GM12878 (cell line): ENCODE data around the gene VASH2. TPM values are rescaled to one million over a fixed set of nuclear protein-coding genes. Genes with fewer than 3 reads are reported as not detected.

ENCODE experiments used
- ATAC-seq: fragments of 200-7000 bp; cut with Tn5 transposase; 3 replicates; pipeline ENCODE4 v1.9.1; 2020; ENCODE audit warnings: mild to moderate bottlenecking, moderate library complexity
- BruUV-seq: library from RNA; stranded (reverse); fragments of 400-500 nt; replicated peaks from 2 replicates; lab custom pipeline; 2021; lab: Mats Ljungman, UMichigan
- CTCF ChIA-PET: fragments of 300-600 bp; sonication (Branson Sonifier 250); formaldehyde crosslinking; extraction: SDS; loops from one replicate; lab custom pipeline; 2021; ENCODE audit warnings: inconsistent platforms; lab: Yijun Ruan, JAX
- POLR2A ChIA-PET: fragments of 350-600 bp; formaldehyde crosslinking; extraction: SDS; loops from one replicate; lab custom pipeline; 2021; ENCODE audit warnings: inconsistent platforms; lab: Charles Lee
- RAD21 ChIA-PET: fragments of 300-600 bp; sonication (Branson Sonifier 250); formaldehyde crosslinking; loops from one replicate; lab custom pipeline; 2023; ENCODE audit warnings: antibody characterized with exemption; ENCODE audit not compliant: unreplicated experiment; lab: Charles Lee
- SMC1A ChIA-PET: fragments of 300-600 bp; sonication (Branson Sonifier 250); formaldehyde crosslinking; loops from one replicate; lab custom pipeline; 2023; ENCODE audit not compliant: unreplicated experiment, uncharacterized antibody; lab: Charles Lee
- DNase-seq: peaks from one replicate; pipeline ENCODE4 v3.0.0-alpha.2; 2011; ENCODE audit warnings: low read depth, low spot score
- FAIRE-seq: peaks from 3 replicates; lab custom pipeline; 2011; peaks lifted over from hg19 to GRCh38; lab: Jason Lieb, UNC
- H2AFZ ChIP-seq: 2 replicates; pipeline ENCODE4 v1.6.0; 2011; ENCODE audit warnings: low read depth, low read length, control low read depth; ENCODE audit not compliant: control insufficient read depth
- H3K27ac ChIP-seq: 2 replicates; pipeline ENCODE4 v1.5.1; 2011; ENCODE audit warnings: control low read depth; ENCODE audit not compliant: control insufficient read depth, insufficient read depth
- H3K27me3 ChIP-seq, 2 experiments: replicated peaks in 1 of 2; 2 replicates each; pipeline versions ENCODE4 v1.6.0 to v1.6.1; 2011; ENCODE audit warnings: low read length in 1 of 2; ENCODE audit not compliant: control insufficient read depth in 2 of 2, insufficient read depth in 2 of 2
- H3K36me3 ChIP-seq, 2 experiments: 2 replicates each; pipeline ENCODE4 v1.5.1; 2011; ENCODE audit warnings: low read length in 1 of 2; ENCODE audit not compliant: control insufficient read depth in 2 of 2, insufficient read depth in 2 of 2
- H3K4me1 ChIP-seq: 2 replicates; pipeline ENCODE4 v1.6.1; 2011; ENCODE audit warnings: mild to moderate bottlenecking, low read length, moderate library complexity, mixed read lengths; ENCODE audit not compliant: control insufficient read depth, insufficient read depth
- H3K4me2 ChIP-seq: 2 replicates; pipeline ENCODE4 v1.6.0; 2011; ENCODE audit warnings: control low read depth; ENCODE audit not compliant: control insufficient read depth, insufficient read depth
- H3K4me3 ChIP-seq: fragments of 200-600 bp; sonication (generic); 2 replicates; pipeline ENCODE4 v1.5.1; 2016
- H3K79me2 ChIP-seq: 2 replicates; pipeline ENCODE4 v1.6.0; 2011; ENCODE audit warnings: low read length; ENCODE audit not compliant: control insufficient read depth, insufficient read depth
- H3K9ac ChIP-seq: 2 replicates; pipeline ENCODE4 v1.8.0; 2011; ENCODE audit warnings: low read length, control low read depth, mixed read lengths; ENCODE audit not compliant: control insufficient read depth, insufficient read depth
- H3K9me3 ChIP-seq: replicated peaks from 3 replicates; pipeline ENCODE4 v1.5.1; 2011; ENCODE audit warnings: mild to moderate bottlenecking, low read length; ENCODE audit not compliant: control insufficient read depth, insufficient read depth
- H4K20me1 ChIP-seq: 2 replicates; pipeline ENCODE4 v1.6.0; 2011; ENCODE audit not compliant: control insufficient read depth, insufficient read depth
- BHLHE40 ChIP-seq, 2 experiments: fragments of 450-650 bp in 1 of 2; IDR thresholded peaks; 2 replicates each; pipeline ENCODE4 v1.6.1; 2011 to 2017; ENCODE audit warnings: low read depth in 2 of 2, borderline replicate concordance in 1 of 2, improper control_type of control experiment in 1 of 2, low read length in 1 of 2, mild to moderate bottlenecking in 1 of 2
- FOS ChIP-seq: IDR thresholded peaks from 3 replicates; pipeline ENCODE4 v1.6.1; 2011; ENCODE audit warnings: borderline replicate concordance; ENCODE audit not compliant: insufficient read length; ENCODE audit errors: extremely low read depth
- GATAD2B ChIP-seq: fragments of 450-650 bp; conservative IDR thresholded peaks from 2 replicates; pipeline ENCODE4 v1.6.1; 2017; ENCODE audit warnings: low read depth, mild to moderate bottlenecking, moderate library complexity
- JUNB ChIP-seq: IDR thresholded peaks from 2 replicates; pipeline ENCODE4 v1.6.1; 2016; ENCODE audit warnings: antibody characterized with exemption, mild to moderate bottlenecking
- MLLT1 ChIP-seq: fragments of 450-650 bp; IDR thresholded peaks from 2 replicates; pipeline ENCODE4 v1.6.1; 2016; ENCODE audit warnings: mild to moderate bottlenecking
- NFXL1 ChIP-seq: fragments of 450-650 bp; IDR thresholded peaks from 2 replicates; pipeline ENCODE4 v1.6.1; 2017; ENCODE audit warnings: antibody characterized with exemption, mild to moderate bottlenecking, borderline replicate concordance
- RB1 ChIP-seq: fragments of 450-650 bp; formaldehyde crosslinking; IDR thresholded peaks from 2 replicates; pipeline ENCODE4 v1.6.1; 2017; ENCODE audit warnings: mild to moderate bottlenecking, borderline replicate concordance
- RELB ChIP-seq: fragments of 450-650 bp; IDR thresholded peaks from 2 replicates; pipeline ENCODE4 v1.6.1; 2017; ENCODE audit warnings: low read depth, mild to moderate bottlenecking, moderate library complexity
- SUZ12 ChIP-seq: fragments of 200-600 bp; sonication (generic); IDR thresholded peaks from one replicate; pipeline ENCODE4 v1.6.1; 2018; ENCODE audit warnings: antibody characterized with exemption, mild to moderate bottlenecking; ENCODE audit not compliant: unreplicated experiment
- WGBS: methylation state at CpG from one replicate; pipeline ENCODE4 v1.1.6; 2016; ENCODE audit warnings: low lambda C conversion rate; ENCODE audit not compliant: insufficient replicate concordance, insufficient coverage; ENCODE audit errors: missing lambda C conversion rate; 5-methylcytosine and 5-hydroxymethylcytosine counted together
- in situ Hi-C: fragments of 300-500 bp; cut with MboI; formaldehyde crosslinking; loops from 9 replicates; pipeline ENCODE4 v1.14.3; 2018; ENCODE audit warnings: mixed read lengths
- intact Hi-C: fragments of 100-400 bp; cut with micrococcal nuclease; formaldehyde crosslinking; loops from one replicate; pipeline ENCODE4 v1.14.2; 2022; ENCODE audit not compliant: unreplicated experiment
- polyA plus RNA-seq, 11 experiments: library from polyadenylated mRNA; depleted of rRNA in 4 of 11; unstranded in 6 of 11; stranded (reverse) in 5 of 11; fragments of >200 nt; fragmentation: Nextera tagmentation in 4 of 11; fragmentation: Illumina TruSeq in 1 of 11; extraction: Ambion mirVana in 4 of 11; extraction: Trizol in 1 of 11; gene quantifications; 1 replicate in 1 of 11; 2 replicates in 10 of 11; pipeline versions ENCODE4 v1.2.1 to v1.2.3, GENCODE V29; 2011 to 2016; ENCODE audit warnings: inconsistent platforms in 2 of 11, missing spikeins in 2 of 11, low read depth in 1 of 11
- total RNA-seq, 4 experiments: library from RNA; depleted of rRNA in 3 of 4; stranded (reverse); fragments of >200 nt in 3 of 4; fragmentation: Illumina TruSeq in 1 of 4; extraction: Trizol in 1 of 4; gene quantifications; 2 replicates each; pipeline versions ENCODE4 v1.2.1 to v1.2.3, GENCODE V29; 2013 to 2021
- TF ChIP-seq, protein P1 (sequence below): fragments of 450-650 bp; IDR thresholded peaks from 2 replicates; pipeline ENCODE4 v1.6.1; 2018; ENCODE audit warnings: mild to moderate bottlenecking, low read depth, moderate library complexity; ENCODE audit not compliant: partially characterized antibody
- TF ChIP-seq, protein P2 (sequence below): fragments of 450-650 bp; IDR thresholded peaks from 2 replicates; pipeline ENCODE4 v1.6.1; 2017; ENCODE audit warnings: antibody characterized with exemption, mild to moderate bottlenecking, moderate library complexity

Gene VASH2
- total and polyA plus RNA-seq, 10 of the 15 experiments (the other 5 are each of a cell fraction or from before 2014, with no cell fraction given): 5.4 to 29.7 (median 21.7) TPM

- CTCF ChIA-PET: interaction anchor here (0.6 to 2.6 kb wide), 14 partner anchors 8 to 873 kb away, joined by 3 to 17 read pairs (median 4); no protein-coding TSS in a partner anchor
- Histone ChIP-seq H3K4me2 (peak overlapping the region; percentile 78), H3K27ac (peak overlapping the region; percentile 92), H3K36me3 (no peaks in the 10 kb centered on the region), H3K9ac (peak overlapping the region; percentile 77), H3K79me2 (peaks cover 57% of the 10 kb centered on the region), H3K9me3 (no peaks in the 10 kb centered on the region), H3K27me3 (no peaks in the 10 kb centered on the region), H3K4me3 (peak overlapping the region; percentile 95), H3K4me1 (peaks cover 50% of the 10 kb centered on the region), H2AFZ (peak overlapping the region; percentile 68), H4K20me1 (no peaks in the 10 kb centered on the region)
- ATAC-seq: peak; percentile 1; the same call in 2 of the 3 replicates
- POLR2A ChIA-PET: interaction anchor here (0.6 to 7.4 kb wide), 20 partner anchors 8 to 160 kb away, joined by 3 to 55 read pairs (median 4); partner anchors contain the start of genes FLVCR1, NSL1 and TATDN3
- 13% methylated on average over 48 of the region's 72 CpGs for WGBS
- RAD21 ChIA-PET: interaction anchor here (0.6 to 3.6 kb wide), 12 partner anchors 9 to 1476 kb away, joined by 3 to 17 read pairs (median 5); partner anchors contain the start of gene FLVCR1
- SMC1A ChIA-PET: interaction anchor here (0.6 to 6.1 kb wide), 17 partner anchors 8 to 765 kb away, joined by 3 to 75 read pairs (median 3); no protein-coding TSS in a partner anchor
- in situ Hi-C loops (no loop called here), intact Hi-C loops (loop anchor here (5.0 kb wide), 2 partner anchors 46 to 339 kb away; no protein-coding TSS in a partner anchor)
- no TSS peak for BruUV-seq
- DNase-seq: no peak
- no peak for FAIRE-seq
- TF ChIP-seq BHLHE40 (IDR thresholded peaks at IDR 0.05; ENCODE audit: borderline replicate concordance in 1 of 2, low read depth in 2 of 2, low read length in 1 of 2) (peak in 1 of 2 experiments; percentile 54; a peak in 2 of 4 replicates), NFXL1 (no peak), GATAD2B (no peak), SUZ12 (no peak), JUNB (no peak), RB1 (no peak; the same call in 1 of the 2 replicates), RELB (no peak), MLLT1 (0 out of 2 replicates have a peak, but pooled peaks have one; percentile 16), FOS (no peak)
- TF ChIP-seq, protein P1, sequence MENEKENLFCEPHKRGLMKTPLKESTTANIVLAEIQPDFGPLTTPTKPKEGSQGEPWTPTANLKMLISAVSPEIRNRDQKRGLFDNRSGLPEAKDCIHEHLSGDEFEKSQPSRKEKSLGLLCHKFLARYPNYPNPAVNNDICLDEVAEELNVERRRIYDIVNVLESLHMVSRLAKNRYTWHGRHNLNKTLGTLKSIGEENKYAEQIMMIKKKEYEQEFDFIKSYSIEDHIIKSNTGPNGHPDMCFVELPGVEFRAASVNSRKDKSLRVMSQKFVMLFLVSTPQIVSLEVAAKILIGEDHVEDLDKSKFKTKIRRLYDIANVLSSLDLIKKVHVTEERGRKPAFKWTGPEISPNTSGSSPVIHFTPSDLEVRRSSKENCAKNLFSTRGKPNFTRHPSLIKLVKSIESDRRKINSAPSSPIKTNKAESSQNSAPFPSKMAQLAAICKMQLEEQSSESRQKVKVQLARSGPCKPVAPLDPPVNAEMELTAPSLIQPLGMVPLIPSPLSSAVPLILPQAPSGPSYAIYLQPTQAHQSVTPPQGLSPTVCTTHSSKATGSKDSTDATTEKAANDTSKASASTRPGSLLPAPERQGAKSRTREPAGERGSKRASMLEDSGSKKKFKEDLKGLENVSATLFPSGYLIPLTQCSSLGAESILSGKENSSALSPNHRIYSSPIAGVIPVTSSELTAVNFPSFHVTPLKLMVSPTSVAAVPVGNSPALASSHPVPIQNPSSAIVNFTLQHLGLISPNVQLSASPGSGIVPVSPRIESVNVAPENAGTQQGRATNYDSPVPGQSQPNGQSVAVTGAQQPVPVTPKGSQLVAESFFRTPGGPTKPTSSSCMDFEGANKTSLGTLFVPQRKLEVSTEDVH: no peak
- TF ChIP-seq, protein P2, sequence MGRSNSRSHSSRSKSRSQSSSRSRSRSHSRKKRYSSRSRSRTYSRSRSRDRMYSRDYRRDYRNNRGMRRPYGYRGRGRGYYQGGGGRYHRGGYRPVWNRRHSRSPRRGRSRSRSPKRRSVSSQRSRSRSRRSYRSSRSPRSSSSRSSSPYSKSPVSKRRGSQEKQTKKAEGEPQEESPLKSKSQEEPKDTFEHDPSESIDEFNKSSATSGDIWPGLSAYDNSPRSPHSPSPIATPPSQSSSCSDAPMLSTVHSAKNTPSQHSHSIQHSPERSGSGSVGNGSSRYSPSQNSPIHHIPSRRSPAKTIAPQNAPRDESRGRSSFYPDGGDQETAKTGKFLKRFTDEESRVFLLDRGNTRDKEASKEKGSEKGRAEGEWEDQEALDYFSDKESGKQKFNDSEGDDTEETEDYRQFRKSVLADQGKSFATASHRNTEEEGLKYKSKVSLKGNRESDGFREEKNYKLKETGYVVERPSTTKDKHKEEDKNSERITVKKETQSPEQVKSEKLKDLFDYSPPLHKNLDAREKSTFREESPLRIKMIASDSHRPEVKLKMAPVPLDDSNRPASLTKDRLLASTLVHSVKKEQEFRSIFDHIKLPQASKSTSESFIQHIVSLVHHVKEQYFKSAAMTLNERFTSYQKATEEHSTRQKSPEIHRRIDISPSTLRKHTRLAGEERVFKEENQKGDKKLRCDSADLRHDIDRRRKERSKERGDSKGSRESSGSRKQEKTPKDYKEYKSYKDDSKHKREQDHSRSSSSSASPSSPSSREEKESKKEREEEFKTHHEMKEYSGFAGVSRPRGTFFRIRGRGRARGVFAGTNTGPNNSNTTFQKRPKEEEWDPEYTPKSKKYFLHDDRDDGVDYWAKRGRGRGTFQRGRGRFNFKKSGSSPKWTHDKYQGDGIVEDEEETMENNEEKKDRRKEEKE: no peak
Observed at GRCh38 chr1:212951126-212951946, 995 bp downstream of the VASH2 start.
